HK-2 (cell line): ENCODE data around the gene FERMT3.
"Not testable (repeated sequence)": the region's sequence is repeated elsewhere in the genome, so short reads cannot be mapped to it uniquely, and the experiment has no call there.

Experiments
- DNase-seq: peaks from one replicate; pipeline ENCODE4 v3.0.0-alpha.2; 2018; ENCODE audit not compliant: unreplicated experiment

The FERMT3 gene

DNA sequence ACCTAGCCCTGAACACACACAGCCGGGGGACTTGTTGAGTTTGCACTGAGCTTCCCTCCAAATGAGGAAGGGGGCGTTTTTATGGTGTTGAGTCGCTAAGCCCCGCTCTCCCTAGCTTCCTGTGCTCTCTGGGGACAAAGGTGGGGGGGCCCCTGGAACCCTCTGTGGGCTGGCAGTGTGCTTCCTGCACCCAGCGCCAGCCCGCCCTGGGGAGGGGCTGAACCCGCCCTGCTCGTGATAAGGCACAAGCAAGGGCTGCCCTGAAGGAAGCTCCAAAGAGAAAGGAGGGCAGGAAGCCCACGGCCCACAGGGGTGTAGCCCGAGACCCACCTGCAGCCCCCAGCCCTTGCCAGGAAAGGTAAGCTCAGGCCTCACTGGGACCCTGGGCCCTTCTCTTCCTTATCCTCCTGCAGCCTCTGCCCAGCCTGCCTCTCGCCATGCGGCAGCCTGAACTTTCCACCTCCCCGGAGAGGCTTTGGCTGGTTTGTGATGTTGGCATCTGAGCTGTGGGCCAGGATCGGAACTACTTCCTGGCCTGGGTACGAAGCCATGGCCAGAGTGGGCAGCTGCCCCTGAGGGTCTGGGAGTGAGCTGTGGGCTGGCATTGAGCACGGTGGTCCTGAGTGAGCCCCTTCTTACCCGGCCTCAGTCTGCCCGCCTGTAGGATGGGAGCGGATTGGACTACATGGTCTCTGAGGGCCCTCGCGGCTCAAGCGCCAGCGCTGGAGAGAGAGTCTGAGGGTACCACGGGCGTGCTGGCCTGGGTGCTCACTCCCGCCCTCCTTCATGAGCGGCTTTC lies at the start of gene FERMT3:
FERMT3 (plus strand) TSS at position 265 of the 799 bp plus-strand sequence. CDS start 644 bp downstream, outside the sequence.
- no peak for DNase-seq

DNA sequence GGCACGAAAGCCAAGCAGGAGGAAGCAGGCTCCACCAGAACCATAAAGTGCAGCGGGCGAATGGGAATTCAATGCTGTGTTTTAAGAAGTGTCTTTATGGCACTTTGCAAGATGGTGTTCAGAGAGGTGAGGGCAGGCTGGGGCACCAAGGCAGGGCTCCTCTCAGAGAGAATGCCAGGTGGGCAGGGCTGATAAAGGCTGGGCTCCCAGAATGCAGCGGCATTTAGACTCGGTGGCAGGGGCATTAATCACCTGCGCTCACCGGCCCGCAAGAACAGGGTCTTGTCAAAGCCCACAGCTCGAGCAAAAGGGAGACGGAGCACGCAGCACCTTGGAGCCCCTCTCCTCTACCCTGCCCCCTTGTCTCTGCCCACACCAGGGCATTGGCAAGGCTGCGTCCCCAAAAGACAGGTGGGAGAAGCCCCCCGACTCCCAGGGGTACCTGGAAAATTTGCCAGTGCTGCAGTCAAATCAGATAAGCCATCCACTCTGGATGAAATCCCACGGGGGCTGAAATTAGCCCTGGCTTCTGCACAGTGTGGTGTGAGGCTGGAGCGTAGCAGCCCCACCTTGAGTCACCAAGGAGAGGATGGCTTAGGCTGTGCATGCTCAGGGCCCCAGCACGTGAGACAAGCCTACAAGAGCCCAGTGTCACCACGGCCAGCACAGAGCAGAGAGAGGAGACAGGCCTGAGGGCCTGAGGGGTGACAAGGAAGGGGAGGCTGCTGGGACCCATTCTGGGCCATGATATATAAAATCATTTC lies 48.7 kb upstream of the FERMT3 start:
- no peak for DNase-seq

DNA sequence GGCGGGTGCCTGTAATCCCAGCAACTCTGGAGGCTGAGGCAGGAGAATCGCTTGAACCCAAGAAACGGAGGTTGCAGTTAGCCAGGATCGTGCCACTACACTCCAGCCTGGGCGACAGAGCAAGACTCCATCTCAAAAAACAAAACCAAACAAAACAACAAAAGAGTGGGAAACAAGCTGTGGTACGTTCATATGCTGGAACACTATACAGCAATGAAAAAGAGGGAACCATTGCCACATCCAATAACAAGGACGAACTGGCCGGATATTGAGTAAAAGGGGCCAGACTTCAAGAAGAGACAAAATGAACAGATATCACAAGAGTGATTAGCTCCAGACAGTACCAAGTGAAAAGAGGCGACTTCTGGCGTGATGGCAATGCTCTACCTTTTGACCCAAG lies 45.5 kb upstream of the FERMT3 start:
- DNase-seq: no peak

DNA sequence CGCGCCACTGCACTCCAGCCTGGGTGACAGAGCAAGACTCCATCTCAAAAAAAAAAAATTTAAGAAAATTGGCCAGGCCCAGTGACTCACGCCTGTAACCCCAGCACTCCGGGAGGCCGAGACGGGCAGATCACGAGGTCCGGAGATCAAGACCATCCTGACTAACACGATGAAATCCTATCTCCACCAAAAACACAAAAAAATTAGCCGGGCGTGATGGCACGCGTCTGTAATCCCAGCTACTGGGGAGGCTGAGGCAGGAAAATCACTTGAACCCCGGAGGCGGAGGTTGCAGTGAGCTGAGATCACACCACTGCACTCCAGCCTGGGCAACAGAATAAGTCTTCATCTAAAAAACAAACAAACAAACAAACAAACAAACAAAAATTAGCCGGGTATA lies 43.8 kb upstream of the FERMT3 start:
- not testable (repeated sequence) for DNase-seq

DNA sequence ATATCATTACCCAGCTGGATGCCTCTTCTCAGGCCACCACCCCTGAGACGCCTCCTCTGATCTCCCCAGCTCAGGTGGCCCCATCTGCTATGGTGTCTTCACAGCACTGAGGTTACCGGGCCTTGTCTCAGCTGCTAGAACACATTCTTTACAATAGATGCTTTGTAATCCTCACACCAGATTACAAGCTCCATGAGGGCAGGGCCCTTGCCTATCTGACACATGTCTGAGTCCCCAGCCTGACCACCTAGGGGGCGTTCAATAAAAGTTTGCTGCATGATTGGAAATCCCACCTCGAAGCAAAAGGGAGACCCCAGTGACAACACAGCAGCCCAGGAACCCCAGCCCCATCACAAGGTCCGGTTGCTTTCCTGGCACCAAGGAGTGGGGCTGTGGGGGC lies 42.6 kb upstream of the FERMT3 start:
- no peak for DNase-seq

DNA sequence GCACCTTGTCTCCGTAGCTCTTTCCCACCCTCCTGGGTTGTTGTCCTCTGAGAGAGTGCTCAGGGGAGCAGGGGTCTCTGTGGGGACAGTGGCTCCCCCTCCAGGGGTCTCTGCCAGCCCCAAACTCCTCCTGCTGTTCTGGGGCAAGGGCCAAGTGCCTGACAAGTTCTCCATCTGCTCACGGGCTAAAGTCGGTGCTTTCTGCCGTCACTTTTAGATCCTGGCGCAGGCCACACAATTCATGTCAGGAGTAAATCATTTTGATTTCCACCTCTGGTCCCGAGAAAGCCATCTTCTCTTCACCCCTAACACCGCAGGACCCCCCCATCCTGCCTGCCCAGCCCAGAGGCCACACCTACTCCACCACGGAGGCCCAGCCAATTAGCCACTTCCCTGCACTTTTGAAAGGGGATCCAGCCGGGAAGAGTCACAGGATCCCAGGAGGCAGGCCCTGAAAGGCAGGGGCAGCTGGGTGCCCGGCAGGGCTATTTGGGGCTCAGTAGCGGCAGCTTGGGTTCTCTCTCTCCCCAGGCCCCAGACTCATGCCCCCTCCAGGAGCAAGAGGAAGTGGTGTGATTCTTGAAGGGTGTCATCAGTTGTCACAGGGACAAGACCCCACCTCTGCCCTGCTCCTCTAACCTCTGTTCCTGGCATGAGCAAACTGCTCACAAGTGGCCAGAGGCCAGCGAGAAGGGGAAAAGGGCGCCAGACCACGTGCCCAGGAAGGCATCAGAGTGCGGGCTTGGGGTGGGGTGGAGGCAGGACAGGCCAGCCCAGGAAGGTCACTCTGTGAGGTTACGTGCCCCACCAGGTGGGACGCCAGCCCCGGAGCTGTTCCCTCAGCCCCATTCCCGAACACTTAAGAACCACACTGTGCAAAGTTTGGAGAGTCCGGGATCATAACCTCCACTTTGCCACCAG lies 41.9 kb upstream of the FERMT3 start:
- DNase-seq: peak; percentile 22

DNA sequence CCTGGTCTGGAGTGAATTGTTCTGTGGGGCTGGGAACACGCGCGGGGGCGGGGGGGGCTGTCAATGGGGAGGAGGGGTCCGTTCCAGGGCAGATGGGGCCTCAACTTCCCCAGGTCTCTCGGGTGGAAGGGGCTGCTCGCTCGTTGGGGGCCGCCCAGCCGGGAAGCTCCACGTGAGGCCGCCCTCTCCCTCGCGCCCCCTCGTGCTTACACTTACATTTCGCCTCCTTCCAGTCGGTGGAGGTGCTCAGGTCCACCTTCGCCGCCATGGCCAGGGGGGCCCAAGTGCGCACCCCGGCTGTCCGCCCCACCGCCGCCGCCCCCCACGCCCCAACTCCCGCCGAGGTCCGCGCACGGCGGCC lies 41.1 kb upstream of the FERMT3 start:
- DNase-seq: peak; percentile 40

DNA sequence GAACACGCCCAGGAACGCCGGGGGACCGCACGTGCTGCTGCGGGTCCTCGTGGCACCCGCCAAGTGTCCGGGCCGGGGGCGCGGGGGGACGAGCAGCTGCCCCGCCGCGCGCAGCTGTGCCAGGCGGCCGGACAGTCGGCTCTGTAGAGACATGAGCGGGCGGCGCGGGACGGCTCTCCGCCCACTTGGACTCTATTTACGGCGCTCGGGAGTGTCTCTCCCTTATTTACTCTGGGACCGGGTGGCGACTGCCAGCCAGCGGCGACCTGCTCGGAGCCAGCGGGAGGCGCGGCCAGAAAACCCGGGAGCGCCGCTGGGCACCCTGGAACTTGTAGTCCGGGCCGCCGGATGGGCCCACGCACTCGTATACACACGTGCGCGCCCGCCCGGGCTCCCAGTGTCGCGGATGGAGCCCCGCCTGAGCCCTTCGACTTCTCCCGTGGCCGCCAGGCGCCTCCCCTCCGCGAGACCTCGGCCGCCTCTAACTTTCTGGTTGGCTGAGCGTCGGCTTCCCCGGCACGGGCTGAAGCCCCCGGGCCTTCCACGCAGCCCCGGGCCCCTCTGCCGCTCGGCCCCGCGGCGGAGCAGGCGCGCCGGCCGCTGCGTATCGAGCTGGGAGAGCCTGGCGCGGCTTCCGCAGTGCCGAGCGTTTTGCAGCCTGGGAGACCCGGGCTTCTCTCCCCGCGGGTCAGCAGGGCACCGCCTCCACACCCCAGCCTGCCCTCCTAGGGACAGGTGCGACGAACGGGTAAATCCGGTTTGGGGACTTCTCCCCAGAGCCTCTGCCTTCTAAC lies 40.5 kb upstream of the FERMT3 start, which contains the start of gene MACROD1:
MACROD1 (minus strand) TSS at position 272 of the 794 bp plus-strand sequence; CDS start at position 153, 119 bp downstream.
- DNase-seq: peak; percentile 83

DNA sequence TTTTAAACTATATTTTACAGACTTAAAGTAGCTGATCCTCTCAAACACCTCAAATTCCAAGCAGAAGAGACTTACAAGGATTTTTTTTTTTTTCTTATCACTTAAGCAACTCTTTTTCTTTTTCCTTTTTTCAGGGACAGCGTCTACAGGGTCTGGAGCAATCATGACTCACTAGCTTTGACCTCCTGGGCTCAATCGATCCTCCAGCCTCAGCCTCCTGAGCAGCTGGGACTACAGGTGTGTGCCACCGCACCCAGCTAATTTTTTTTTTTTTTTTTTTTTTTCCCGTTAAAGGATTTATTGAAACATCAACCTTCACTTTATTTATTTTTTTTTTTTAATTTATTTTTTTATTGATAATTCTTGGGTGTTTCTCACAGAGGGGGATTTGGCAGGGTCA lies 36.1 kb upstream of the FERMT3 start:
- DNase-seq: no peak

DNA sequence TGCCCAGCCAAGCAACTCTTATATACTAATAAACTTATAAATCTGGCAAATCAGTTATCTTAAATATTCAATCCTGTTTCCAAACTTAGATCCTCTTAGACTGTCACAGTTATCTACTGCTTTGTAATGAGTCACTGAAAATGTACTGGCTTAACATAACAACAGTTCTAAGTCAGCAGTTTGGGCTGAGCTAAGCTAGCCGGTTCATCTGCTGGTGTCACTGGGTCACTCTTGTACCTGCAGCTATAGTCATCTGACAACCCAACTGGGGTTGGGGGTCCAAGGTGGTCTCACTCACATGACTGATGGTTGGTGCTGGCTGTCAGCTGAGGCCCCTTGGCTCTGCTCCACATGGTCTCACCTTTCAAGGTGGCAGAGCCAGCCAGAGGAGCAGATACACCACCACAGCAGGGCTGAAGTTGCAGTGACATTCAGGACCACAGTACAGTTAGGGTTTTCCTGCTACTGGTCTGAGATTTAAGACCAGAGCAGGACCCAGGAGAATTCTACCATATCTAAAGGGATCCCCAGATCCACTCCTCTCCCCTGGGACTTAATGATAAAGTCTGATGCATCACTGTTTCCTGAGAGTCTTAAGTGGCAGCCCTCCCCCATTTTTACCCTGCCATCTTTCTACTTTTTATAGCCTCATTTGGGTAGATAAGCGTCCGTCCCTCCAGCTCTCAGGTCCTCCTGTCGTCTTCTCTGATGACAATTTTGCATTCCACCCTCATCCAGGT lies 32.7 kb upstream of the FERMT3 start:
- no peak for DNase-seq

DNA sequence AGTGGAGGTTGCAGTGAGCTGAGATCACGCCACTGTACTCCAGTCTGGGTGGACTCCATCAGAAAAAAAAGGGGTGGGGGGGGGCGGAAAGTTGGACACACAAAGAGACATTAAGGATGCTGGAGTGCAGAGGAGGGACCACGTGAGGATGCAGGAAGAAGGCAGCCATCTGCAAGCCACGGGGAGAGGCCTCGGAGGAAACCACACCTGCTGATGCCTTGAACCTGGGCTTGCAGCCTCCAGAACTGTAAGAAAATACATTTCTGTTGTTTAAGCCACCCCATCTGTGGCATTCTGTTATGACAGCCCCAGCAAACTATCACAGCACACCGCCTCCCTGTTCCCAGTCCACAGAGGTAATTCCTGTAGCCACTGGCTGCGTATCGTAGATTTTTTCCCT lies 29.8 kb upstream of the FERMT3 start:
- DNase-seq: no peak

DNA sequence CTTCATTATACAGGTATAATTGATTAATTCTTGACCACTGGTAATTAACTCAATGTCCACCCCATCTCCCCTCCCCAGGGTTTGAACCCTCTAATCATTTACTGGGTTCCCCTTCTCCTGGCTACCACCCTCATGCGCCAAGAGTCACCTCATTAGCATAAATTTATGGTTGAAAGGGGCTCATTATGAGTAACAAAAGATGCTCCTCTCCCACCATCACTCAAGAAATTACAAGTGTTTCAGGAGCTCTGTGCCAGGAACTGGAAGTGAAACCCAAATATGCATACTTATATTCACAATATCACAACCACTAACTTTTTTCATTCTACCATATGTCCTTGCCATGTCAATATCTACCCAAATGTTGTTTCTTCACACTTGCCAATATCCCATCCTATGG lies 28.3 kb upstream of the FERMT3 start:
- DNase-seq: no peak

DNA sequence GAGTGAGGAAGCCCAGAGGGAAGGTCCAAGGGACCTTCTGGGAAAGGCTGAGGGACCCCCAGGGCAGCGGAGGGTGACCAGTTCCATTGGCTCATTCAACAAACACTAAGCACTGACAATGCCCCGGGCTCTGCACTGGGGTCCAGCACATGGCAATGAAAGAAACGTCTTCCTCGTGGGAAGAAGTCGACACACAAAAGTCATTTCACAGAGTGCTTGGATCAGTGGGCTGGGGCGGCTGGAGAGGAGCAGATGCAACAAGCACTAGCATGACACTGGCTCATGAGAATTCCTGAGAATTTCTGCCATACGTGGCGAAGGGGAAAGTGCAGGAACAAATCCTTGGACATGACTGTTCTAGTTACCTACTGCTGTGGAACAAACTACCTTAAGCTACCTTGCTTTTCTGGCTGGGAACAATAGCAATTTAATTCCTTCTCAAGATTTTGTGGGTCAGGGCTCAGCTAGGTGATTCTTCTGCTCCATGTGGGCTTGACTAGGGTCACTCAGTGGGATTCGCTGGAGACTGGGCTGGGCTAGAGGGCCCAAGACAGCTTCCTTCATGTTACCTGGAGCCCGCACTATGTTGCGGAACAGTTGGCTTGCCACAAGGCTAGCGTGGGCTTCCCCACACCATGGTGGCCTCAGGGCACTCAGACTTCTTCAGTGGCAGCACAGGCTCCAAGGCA lies 27.4 kb upstream of the FERMT3 start:
- no peak for DNase-seq

DNA sequence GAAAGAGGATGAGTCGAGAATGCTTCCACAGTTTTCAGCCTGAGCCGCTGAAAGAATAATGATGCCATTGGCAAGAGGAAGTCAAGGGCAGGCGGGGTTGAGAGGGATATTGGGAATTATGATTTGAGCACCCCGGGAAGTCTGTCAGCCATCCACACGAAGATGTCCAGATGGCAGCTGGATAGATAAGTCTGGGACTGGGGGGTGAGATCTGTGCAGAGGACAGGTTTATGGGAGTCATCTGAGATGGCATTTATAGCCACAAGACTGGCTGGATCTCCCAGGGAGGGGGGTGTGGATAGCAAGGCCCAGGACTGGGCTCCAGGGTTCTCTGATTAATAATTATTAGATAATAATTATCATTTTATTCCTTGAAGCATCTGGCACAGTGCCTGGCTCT lies 25.6 kb upstream of the FERMT3 start:
- no peak for DNase-seq

DNA sequence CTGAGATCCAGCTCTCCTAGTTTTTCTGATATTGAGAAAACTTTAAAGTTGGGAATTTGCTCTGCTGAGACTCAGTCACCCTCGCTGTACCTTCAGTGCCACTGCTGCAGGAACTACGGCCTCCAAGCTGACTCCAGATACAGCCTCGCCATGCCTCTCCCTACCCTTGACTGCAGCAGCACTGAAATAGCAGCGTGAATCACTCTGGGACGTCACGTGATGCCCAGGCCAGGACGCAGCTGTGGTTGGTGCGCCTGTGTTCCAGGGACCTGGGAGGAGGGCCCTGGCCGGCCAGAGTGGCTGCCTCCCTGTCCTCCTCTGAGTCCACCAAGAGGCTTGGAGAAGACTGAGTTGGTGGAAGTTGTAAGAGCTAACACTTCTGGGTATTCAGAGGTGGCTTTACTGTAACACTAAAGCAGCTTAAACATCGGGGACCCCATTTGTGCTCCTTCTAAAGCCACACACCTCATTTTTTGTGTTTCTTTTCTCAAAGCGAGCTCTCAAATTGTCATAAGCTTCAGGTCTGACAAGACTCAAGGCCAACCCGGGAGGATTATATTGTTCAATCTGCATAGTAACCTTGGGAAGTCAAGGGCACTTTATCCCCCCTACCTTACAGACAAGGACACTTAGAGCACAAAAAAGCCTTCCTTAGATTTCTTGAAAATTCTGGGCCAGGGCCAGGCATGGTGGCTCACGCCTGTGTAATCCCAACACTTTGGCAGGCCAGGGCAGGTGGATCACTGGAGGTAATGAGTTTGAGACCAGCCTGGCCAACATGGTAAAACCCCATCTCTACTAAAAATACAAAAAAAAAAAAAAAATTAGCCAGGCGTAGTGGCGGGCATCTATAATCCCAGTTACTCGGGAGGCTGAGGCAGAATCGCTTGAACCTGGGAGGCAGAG lies 24.8 kb upstream of the FERMT3 start:
- DNase-seq: peak; percentile 87

DNA sequence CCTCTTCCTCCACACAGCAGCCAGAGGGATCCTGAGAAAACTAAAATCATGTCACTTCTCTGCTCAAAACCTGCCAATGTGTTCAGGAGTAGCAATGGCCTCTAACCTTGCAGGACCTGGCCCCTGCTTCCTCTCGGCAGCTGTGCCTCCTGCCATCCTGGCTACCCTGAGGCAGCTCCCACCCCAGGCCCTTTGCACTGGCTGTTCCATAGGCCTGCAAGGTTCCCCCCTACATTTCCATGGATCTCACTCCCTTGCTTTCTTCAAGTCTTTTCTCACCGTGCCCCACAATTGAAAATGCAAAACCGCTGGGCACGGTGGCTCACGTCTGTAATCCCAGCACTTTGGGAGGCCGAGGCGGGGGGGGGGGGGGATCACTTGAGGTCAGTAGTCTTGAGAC lies 22.6 kb upstream of the FERMT3 start:
- no peak for DNase-seq

DNA sequence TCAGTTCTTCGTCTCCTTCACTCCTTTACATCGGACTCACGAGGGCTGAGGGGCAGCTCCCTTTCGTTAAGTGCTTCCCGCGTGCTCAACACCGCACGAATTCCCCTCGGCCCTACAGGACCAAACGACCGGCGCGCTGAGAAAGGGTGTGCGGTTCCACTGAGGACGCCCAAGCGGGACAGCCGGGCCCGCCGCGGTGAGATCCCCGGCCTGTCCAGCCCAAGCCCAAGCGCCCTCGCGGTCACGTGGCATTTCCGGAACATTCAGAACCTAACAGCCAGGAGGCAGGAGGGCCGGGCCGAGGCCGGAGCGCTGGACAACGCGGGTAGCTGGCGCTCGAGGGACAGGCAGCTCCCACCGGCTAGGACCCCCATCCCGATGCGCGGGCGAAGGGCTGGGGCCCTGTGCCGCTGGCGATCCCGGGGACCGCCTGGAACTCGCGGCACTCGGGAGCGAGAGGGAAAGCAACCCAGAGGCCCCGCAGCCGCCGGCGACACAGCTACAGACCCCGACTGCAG lies 21.3 kb upstream of the FERMT3 start:
- no peak for DNase-seq

DNA sequence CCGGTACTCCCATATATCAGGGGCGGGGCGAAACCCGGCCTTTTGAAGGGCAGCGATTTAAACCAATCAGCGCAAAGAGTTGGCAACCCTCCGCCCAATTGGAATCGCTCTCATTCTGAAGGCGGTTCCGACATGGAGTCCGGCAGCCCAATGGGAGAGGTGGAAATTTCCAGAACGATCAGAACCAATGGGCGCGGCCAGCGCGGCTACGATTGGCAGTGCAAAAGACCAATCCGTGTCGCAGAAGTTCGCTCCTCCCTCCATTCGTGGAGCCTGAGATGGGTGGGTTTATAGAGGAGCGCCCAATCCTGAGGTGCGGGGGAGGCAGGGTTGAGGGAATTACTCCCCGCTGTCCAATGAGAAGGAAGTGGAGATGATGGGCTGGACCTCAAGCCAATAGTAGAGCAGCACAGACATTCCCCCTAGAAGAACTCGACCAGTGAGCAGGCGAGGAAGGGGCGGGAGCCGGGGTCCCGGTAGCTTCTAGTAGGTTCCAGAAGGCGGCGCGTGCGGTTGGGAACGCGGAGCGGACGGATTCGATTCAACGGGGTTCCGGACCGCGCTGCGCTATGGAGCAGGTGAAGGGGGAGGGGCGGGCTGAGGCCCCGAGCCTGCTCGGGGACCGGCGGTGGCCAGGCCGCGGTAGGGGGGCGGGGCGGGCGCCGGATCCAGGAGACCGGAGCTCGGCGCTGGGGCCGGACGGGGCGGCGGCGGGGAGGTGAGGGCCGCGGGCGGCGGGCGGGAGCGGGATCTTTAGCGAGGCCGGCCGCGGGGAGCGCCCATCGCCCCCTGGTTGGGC lies 20.6 kb upstream of the FERMT3 start, which contains the start of gene STIP1:
STIP1 (plus strand) TSS at position 479 of the 799 bp plus-strand sequence; CDS start at position 570, 91 bp downstream.
- DNase-seq: peak; percentile 98
